Activated CD8-positive, alpha-beta memory T cell treated with anti-CD3 and anti-CD28 coated beads, Interleukin-2, amount 50 U/mL, for 1 hour (primary cell): ENCODE data around the gene SCUBE1.
A peak's percentile ranks its signal among the peaks of the same experiment; 100 is the strongest.

Experiments used
- DNase-seq: peaks from one replicate; pipeline ENCODE4 v3.0.0-alpha.2; 2020; ENCODE audit errors: extremely low read depth

Gene SCUBE1

GRCh38 chr22:43277987-43278601, 65.1 kb downstream of the SCUBE1 start:
- no peak for DNase-seq

- no peak for DNase-seq
Observed at GRCh38 chr22:43277091-43277490, 66.1 kb downstream of the SCUBE1 start.

GRCh38 chr22:43276321-43276720, 66.9 kb downstream of the SCUBE1 start:
- DNase-seq = no peak

DNA sequence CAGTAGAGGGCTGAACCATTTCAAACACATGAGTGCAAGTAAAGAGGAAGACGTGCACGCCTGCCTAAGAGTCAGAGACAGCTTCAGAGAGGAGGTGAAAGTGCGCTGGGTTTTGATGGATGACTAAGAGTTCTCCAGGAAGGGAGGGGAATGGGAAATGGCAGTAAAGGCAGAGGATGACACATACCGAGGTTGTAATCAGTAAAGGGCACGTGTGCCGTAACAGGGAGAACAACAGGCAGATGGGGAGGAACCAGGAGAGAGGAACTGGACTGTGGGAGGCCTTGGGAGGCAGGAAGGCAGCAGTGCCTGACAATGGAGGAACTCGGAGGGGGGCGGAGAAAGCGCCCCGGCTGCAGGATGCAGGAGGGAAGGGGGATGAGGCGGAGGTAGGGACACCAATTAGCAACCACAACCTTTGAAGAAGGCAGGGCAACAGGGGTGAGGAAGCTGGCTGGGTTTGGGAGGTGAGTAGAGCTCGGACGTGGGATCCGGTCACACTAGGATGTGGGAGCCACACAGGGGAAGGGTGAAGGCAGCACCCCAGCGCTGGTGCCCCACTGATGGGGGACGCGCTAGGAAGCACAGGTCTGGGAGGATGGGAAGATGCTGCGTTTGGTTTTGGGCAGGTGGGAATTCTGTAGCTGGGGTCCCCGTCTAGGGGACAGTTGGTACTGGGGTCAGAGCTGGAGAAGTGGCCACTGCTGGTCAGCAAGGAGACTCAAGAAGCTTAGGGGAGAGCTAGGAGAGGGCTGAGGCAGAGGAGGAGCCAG, 67.4 kb downstream of the SCUBE1 start:
- no peak for DNase-seq

GRCh38 chr22:43274595-43275240, 68.5 kb downstream of the SCUBE1 start:
- no peak for DNase-seq

DNA sequence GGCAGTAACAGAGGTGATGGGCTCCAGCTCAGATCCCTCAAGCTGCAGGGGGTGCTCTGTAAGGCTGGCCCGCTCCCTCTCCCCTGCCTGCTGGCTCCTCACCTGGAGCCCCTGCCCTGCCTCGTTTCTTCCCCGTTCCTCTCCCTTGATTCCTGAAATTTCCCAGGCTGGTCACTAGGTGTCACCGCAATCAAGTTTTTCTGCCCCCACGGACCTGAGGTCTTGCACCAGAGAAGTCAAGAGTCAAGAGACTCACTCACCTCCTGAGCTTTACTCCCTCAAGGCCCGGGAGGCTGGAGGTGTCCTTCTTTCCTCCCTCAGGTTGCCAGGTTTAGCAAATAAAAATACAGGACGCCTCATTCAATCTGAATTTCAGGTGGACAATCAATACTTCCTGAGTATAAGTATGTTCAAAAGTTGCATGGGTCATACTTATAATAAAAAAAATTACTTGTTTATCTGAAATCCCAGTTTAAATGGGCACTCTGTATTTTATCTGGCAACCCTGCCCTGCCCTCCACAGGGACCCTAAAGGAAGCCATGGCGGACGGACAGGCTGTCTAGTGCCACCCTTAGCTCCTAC, 69.2 kb downstream of the SCUBE1 start:
- no peak for DNase-seq

DNA sequence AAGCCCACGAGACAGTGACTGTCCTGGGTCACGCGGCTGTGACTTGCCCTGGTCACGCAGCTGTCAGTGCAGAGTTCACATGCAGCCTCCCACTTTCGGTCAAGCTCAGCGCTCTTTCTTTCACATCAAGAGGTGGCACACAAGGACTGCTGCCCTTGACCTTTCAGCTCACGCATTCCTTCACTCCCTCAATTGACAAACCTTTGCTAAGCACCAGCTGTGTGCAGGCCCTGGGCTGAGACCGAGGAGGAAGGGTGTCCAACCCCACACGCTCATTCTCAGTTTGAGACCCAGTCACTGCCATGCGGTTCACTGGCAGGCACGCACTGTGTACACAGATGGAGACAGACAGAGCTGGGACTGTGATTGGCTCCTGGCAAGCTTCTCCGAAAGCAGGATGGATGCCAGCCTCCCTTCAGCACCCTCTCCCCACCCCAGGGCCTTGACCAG, 70.3 kb downstream of the SCUBE1 start:
- DNase-seq = no peak

DNA sequence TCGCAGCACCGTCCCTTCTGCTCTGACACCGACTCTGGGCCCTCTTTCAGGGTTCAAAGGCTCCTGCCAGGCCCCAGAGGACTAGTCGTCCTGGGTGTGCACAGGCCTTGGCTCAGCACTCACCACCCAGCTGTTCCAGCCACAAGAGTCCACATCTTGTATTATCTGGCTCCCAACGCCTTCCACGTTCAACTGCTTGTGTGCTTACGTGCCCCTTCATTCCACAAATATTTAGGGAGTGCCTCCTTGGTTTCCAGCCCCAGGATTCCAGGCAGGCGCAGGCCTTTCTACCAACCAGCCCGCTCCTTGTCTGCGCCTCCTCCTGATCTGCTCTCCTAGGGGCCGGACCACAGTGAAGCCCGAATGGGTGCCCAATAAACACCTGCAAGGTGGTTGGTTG, 70.9 kb downstream of the SCUBE1 start:
- DNase-seq = no peak

- no peak for DNase-seq
Observed at GRCh38 chr22:43270949-43271348, 72.2 kb downstream of the SCUBE1 start.

DNA sequence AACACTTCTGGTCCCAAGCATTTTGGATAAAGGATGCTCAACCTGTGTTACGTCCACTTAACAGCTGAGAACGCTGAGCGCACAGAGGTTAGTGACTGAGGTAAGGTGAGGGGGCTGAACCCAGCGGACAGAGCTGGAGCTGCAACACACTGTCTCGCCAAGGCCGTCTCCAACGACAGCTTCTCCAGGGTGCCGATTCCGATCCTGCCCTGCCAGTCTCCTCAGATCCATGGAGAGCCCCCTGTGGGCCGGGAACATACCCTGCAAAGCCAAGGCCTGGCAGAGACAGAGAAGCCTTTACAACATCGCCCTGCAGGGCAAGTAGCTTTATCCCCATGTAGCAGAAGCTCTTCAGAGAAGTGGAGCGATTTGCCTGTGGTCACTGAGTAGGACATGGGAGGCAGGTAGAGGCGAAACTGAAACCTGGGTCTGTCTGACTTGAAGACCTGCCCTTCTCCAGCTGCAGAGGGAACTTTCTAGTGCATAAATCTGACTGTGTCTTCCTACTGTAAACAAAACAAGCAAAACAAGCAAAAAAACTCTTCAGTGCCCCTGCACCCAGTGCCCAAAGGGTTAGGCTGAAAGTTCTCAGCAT, 72.8 kb downstream of the SCUBE1 start:
- DNase-seq = no peak

DNA sequence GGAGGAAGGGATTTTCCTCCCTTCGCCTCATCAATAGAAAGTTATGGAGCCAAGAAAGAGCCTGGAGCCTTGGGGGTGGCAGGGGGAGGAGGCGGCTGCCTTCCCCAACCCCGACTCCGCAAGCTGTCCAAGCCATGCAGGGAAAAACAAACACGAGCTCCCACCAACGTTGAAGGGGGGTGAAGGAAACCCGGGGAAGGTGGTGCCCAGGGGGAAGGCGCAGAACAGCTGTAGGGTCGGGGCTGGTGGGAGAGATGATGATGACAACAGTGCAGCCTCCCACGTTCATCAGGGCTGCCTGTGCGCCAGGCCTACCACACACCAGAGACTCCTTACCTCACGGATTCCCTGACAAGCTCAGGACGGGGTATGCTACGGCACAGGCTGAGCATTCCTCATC, 73.5 kb downstream of the SCUBE1 start:
- DNase-seq = no peak

DNA sequence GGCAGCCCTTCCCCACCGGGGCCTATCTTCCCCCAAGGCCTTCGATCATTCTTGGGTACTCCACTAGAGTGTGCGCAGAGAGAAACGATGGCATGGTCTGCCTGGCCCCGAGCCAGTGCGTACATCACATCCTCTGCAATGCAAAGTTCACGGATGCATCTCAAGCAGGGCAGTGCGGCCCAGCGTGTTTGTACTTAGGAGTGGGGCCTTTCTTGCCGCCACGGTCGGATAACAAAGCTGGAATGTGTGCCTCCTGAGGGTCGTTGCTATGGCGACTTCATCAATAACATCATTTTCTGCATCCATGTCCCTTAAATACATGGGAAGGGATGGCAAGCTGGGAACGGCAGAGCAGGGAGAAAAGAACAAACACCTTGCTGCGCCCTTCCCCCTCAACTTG, 73.9 kb downstream of the SCUBE1 start:
- DNase-seq = no peak

DNA sequence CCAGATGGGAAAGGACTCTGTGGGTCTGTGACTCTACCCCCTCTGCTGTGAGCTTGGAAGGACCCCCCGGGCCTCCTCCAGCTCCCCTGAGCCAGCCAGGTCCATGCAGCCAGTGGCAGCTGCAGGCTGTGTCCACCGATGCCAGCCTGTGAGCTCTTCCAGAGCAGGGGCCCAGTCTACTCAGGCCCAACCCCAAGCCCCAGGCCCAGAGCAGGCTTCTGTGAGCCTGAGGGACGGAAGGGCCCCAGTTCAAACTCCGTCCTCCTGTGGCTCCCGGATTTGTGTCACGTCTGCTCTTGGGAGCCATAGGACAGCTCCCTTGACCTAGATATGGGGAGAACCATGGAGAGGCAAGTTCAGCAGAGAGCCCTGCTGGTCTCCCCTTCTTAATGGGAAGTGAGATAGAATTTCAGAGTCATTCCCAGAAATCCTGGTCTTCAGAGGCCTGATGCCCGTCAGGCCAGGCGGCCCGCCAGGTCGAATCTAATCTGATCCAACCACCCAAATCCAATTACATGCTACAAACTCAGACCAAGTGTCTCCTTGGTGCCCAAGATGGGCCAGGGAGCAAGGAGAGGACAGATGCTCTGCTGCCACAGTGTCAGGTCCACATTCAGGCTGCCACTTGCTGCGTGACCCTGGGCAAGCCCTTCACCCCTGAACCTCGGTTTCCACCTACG, 75.1 kb downstream of the SCUBE1 start:
- no peak for DNase-seq

DNA sequence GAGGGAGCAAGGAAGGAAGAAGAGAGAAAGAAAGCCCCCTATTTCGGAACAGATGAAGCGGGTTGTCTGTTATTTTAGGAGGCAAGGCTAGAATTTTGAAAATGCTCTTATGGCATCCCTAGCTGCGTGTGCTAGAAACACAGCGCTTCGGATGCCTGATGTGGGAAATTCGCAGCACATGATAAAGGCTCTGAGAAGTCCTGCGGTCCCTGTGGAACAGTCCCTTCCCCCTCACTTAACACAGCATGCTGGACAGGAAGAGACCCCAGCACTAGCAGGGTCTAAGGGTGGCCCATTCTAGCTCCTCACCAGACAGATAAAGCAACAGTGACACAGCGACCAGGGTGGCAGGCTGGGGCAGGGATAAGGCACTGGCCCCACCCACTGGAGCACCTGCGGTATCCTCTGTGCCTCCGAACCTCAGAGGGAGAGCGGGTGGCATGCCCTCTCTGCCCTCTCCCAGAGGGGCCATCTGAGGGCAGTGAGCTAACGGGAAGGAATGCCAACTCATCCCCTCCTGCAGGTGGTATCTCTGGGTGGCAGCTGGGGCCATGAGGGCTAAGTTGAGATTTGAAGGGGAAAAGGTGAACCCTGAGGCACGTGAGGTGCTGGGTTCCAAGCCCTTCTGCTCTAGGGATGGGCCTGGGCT, 75.7 kb downstream of the SCUBE1 start:
- DNase-seq = no peak

DNA sequence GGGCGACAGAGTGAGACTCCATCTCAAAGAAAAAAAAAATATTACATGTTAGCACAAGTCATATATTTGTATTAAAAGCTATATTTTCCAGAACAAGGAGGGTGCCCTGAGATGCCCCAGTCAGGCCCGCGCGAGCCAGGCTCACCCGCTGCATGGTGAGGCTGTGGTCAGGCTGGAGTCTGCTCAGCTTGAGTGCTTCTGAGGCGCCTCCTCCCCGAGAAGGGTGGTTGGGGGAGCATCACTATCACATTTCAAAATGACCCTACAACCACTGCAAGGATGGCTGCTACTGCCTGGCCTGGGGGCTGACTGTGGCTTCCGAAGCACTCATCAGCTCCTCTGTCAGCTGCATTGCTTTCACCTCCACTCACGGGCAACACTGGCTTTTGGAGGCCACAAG, 77.1 kb downstream of the SCUBE1 start:
- DNase-seq = no peak

- DNase-seq = peak; percentile 87
Observed at GRCh38 chr22:43263645-43264514, 79.3 kb downstream of the SCUBE1 start.

DNA sequence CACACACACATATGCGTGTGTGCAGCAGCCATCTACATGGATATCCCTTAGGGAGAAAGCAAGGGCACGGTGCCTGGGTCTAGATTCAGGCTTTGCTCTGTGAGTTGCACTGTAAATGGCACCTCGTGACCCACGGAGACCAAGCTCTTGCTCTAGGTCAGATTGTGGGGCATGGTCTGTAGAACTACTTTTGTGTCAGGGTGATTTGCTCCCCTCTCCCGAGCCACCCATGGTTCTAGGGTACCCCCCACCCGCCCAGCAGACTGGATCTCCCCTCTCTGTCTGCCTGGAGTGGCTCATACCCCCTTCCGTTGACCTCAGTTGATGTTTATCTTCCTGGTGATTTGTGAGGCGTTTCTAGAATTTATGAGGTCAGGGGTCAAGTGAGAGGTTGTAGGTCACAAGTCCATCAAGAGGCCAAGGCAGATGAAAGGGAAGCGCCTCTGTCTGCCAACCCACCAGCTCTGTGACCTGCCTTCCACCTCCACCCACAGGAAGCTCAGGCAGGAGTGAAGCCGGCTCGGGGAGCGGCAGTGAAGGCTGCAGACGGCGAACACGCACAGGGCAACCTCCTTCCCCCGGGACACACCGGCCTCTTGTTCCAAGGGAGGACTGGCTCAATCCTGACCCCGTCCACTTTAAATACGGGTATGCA, 80.1 kb downstream of the SCUBE1 start:
- peak; percentile 13 for DNase-seq

- no peak for DNase-seq
Observed at GRCh38 chr22:43260331-43261231, 82.6 kb downstream of the SCUBE1 start.

GRCh38 chr22:43257961-43258360, 85.2 kb downstream of the SCUBE1 start:
- no peak for DNase-seq
